Urothelium cell line (cell line): ENCODE measurements around the gene SMAD3.
"Not testable (repeated sequence)": the region's sequence is repeated elsewhere in the genome, so short reads cannot be mapped to it uniquely, and the experiment has no call there.

Source experiments
- DNase-seq: peaks from one replicate; pipeline ENCODE4 v3.0.0; 2011; ENCODE audit warnings: low spot score, mixed read lengths
- FAIRE-seq: peaks from 2 replicates; lab custom pipeline; 2011; peaks lifted over from hg19 to GRCh38; lab: Jason Lieb, UNC

The SMAD3 gene

DNA sequence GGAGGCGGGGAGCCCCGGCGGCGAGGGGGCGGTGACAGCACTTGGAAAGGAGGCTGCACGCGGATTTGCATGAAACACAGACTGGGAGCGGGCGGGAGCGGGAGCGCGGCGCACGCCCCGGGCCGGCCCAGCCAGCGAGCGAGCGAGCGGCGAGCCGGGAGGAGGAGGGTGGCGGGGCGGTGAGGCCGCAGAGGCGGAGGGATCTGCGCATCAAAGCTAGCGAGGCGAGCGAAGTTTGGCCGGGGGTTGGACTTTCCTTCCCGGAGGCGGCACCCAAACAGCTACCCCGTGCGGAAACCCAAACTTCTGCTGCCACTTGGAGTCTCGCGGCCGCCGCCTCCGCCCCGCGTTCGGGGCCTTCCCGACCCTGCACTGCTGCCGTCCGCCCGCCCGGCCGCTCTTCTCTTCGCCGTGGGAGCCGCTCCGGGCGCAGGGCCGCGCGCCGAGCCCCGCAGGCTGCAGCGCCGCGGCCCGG, at the start of gene SMAD3:
Gene SMAD3 (plus strand): TSS at position 72 of the 475 bp plus-strand sequence. CDS start 553 bp downstream, outside the sequence.
- DNase-seq (peak; percentile 93), FAIRE-seq (no peak)

DNA sequence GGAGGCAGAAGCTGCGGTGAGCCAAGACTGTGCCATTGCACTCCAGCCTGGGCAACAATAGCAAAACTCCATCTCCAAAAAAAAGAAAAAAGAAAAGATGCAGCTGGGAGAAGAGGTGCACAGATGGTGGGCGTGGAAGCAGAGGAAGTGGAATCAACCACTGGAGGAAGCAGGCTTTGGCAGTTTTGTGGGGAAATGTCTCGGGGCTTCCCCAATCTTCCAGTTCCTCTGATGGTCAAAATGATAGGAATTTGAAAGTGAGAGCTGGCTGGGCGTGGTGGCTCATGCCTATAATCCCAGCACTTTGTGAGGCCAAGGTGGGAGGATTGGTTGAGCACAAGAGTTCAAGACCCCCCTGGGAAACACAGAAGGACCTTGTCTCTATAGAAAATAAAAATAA, 48.1 kb upstream of the SMAD3 start:
- no peak for DNase-seq
- no peak for FAIRE-seq

DNA sequence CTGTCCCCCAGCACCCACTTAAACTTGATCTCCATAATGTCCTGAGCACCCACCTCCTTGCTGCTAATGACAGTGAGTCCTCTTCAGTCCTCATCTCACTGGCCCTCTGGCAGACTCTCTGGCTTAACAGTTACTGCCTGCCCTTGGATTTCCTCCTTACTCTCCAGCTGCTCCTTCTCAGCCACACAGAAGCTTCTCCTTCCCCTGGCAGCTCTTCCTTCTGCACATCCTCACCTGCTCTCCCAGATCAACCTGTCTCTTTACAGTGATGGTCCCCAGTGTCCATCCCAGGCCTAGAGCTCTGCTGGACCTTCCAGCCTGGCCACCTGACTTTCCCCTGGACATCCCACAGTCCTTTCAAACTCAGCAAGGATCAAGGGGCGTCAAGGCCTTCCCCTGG, 47.4 kb upstream of the SMAD3 start:
- FAIRE-seq = no peak
- DNase-seq = no peak

DNA sequence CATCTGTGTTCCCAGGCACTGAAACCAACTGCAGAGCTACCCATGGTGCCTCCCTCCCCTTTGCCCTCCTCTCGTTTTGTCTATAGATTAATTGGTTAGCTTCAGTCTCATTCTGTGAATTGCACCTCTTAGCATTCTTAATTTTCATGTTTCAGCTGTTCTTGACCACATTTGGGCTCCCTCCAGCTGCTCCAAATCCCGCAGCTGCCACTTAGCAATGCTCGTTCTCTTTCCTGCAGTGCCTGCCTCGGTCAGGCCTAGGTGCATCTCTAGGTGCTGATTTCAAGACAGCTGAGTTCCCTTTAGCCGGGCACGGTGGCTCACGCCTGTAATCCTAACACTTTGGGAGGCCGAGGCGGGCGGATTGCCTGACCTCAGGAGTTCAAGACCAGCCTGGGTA, 47.0 kb upstream of the SMAD3 start:
- DNase-seq (no peak), FAIRE-seq (peak; percentile 5)

DNA sequence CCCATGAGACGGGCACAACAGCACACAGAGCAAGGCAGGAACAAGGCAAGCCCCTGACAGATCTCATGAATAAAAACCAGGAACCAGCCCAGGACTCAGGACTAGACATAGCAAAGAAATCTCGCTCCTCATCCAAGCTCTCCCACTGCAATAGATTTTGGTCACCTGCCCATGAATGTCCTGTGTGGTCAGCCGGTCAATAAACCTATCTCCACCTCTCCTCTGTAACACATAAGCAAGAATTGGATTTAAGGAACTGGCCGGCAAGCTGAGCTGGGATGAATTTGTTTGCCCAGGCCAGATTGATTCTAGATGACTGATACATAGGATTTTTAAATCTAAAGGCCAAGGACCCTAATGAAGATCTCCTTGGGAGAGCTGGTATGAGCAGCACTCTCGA, 46.3 kb upstream of the SMAD3 start:
- FAIRE-seq (no peak), DNase-seq (no peak)

DNA sequence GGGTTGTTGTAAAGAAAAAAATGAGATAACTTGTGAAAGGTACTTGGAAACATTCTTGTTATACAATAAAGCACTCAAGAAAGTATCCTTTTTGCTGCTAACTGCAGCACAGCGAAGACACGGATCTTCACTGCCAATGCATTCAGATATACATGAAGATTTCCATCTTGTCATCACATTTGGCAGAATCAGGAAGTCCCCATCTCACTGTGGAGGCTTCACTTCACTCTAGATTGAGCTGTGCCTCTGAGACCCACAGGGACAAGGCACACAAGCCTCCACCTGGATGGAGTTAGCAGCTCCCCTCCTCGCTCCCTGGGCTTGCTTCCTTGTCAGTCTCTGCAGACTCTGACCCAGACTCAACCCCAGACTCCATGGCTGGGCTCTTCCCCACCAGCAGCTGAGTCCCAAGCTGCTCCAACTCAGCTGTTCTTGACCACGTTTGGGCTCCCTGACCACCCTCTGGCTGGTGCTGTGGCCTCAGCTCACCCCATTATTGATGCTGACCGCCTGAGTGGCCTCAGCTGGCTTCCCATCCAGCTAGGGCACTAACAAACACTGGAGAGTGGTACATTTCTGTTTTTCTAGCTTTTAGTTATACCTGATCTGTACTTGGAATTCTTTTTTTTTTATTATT, 45.4 kb upstream of the SMAD3 start:
- DNase-seq (no peak), FAIRE-seq (no peak)

DNA sequence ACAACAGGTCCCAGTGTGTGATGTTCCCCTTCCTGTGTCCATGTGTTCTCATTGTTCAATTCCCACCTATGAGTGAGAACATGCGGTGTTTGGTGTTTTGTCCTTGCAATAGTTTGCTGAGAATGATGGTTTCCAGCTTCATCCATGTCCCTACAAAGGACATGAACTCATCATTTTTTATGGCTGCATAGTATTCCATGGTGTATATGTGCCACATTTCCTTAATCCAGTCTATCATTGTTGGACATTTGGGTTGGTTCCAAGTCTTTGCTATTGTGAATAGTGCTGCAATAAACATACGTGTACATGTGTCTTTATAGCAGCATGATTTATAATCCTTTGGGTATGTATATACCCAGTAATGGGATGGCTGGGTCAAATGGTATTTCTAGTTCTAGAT, 44.7 kb upstream of the SMAD3 start:
- FAIRE-seq, DNase-seq: not testable (repeated sequence)

DNA sequence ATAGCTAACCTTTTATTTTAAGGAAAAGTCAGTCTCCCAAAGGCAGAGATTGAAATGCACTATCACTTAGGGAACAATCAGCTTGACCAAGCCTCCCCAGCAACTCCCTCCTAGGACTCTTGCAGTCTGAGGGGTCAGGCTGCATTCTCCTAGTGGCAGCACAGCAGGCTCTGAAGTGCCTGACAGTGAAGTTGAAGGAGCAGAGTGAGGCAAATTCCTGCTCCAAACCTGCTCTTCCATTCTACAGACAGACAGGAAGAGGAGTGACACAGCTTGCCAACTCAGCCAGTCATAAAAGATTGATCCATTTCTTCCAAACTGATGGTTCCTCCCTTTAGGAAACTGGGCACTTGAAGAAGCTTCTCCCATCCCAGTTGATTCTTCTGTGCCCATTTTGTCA, 43.9 kb upstream of the SMAD3 start:
- DNase-seq (no peak), FAIRE-seq (no peak)

DNA sequence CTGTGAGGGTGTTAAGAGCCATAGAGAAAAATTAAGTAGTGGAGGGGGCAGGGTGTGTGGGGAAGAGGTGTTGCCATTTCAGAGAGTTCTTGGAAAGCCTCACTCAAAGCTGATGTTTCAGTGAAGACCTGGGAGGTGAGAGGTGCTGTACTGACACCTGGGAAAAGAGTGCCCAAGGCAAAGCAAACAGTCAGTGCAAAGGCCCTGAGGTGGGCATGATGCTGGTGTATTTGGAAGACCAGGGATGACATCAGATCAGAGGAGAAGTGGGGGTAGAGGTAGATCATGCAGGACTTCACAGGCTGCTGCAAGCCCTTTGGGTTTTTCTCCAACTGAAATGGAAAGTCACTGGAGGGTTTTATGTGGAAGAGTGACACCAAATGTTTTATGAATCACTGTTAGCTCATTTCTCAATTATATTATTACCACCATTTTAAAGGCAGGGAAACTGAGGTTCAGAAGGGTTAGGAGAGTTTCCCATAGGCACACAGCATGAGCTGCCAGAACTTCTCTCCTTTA, 42.8 kb upstream of the SMAD3 start:
- DNase-seq = no peak
- FAIRE-seq = no peak

DNA sequence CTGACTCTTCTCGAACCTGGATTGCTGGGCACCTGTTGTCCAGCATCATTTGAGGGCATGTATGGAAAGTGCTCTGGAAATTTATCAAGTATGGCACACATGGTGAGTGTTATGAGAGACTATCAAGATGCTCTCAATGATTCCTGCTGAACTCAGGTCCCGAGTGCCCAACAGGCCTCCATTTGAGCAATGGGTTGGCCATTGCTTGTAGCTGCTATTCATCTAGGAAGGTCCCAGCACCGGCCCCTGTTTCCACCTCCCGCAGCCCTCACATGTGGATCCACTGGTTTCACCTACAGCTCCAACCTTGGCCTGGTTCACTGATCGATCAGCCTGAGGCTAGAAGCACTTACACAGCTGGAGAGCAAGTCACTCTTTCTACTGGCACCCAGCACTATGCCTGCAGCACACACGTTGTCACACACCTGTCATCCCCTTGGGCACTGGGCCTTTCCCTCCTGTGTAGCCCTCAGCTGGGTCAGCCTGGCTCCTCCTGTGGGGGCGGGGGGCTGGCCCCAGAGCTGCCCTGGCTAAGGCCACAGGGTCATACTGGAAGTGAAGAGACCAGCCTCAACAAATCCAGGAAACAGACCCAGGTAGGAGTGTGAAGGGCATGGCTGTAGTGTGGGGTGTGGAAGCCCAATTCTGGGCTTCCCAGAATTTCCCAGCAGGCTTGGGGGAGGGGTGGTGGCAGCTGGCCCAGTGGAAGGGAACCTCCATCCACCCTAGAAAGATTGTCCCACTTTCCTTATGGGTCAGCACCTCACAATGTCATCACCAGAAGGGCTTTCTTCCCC, 41.7 kb upstream of the SMAD3 start:
- FAIRE-seq = peak; percentile 62
- no peak for DNase-seq

DNA sequence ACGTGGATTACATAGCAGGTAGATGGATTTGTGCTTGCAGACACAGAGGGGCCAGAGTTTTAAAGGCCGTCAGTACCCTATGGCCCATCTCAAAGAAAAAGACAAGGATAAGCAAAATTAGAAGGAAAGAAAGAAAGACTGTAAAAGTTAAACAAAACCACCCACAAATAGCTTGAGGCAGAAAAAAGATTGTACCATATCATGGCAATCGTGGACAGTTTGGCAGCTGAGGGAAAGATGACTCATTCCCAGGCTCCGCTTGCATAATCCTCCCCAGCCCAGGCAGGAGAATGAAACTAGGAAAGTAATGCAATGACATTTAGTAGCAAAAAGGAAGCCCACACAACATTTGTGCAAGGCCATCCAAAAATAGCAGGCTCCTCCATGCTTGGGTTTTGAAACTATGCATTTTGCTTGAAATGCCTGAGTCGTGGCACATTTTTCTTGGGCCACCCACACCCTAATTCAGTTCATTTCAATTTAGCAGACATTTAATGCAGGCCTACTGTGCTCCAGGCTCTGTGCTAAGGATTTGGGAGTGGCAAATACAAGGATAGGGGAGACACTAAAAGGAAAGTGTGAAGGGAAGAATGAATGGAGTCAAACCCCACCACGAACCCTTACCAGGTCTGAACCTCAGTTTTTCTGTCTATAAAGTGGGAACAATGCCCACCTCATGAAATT, 40.9 kb upstream of the SMAD3 start:
- DNase-seq = peak; percentile 89
- no peak for FAIRE-seq

DNA sequence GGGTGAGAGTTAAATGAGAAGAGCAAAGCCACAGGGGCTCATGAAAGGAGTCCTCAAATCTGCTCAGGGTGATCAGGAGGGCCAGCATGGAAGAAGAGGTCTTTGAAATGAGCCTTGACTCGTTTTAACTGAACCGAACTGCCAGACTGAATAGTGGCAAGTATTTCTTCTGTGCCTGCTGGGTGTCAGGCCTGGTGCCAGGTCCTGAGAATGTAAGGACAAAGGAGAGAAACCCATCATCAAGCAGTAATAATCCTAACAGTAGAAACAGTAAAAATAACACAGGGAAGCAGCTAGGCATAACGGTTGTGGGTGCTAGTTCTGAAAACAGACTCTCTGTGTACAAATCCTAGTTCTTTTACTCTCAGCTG, 40.4 kb upstream of the SMAD3 start:
- no peak for DNase-seq

DNA sequence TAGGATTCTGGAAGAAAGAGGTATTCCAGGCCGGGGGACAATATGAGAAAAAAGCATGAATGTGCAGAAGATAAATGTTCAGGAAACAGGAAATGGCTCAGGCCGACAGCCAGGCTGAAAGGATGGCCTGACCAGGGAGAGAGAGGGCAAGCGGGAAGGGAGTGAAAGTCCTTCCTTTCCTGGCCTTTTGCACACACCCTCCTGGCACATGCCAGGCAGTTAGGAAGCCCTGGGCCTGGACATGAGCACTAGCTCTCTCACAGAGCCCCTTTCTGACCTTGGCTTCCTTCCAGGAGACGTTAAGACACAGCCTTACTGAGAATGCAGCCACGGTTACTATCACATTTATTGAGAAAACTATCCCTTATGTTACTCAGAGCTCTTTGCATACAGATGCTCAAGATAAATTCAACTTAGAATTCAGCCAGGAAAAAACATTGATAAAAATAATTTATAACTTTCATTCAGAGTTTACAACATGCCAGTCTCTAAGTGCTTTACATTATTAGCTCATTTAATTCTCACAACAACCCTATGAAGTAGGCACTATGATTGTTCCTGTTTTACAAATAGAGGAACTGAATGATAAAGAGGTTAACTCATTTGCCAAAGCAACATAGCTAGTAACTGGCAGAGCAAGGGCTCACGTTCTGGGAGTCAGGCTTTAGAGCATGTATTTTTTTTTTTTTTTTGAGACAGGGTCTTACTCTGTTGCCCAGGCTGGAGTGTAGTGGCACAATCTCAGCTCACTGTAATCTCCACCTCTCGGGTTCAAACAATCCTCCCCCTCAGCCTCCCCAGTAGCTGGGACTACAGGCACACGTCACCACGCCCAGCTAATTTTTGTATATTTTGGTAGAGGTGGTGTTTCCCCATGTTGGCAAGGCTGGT, 39.4 kb upstream of the SMAD3 start:
- DNase-seq = no peak

More for the DNA sequence above, 40.4 kb upstream of the SMAD3 start:
- FAIRE-seq = no peak

DNA sequence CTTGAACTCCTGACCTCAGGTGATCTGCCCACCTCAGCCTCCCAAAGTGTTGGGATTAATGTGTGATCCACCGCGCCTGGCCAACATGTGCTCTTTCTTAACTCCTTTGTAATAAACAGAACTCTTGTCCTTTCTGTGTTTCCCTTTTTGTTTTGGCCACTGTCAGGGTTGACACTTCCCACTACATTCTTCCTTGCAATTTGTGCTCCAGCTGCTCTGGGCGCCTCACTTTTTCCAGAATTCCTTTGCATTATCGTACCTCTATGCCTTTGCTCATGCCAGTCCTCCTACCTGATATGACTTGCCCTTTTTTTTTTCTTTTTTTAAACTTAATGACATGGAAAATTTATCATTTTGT, 38.8 kb upstream of the SMAD3 start:
- FAIRE-seq (no peak), DNase-seq (no peak)

More for the DNA sequence above, 39.4 kb upstream of the SMAD3 start:
- FAIRE-seq = no peak

DNA sequence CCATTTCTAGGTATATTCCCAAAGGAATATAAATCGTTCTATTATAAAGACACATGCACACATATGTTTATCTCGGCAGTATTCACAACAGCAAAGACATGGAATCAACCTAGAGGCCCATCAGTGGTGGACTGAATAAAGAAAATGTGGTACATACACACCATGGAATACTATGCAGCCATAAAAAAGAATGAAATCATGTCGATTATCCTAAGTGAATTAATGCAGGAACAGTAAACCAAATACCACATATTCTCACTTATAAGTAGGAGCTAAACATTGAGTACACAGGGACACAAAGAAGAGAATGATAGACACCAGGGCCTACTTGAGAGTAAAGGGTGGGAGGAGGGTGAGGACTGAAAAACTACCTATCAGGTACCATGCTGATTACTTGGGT, 37.0 kb upstream of the SMAD3 start:
- DNase-seq = not testable (repeated sequence)

DNA sequence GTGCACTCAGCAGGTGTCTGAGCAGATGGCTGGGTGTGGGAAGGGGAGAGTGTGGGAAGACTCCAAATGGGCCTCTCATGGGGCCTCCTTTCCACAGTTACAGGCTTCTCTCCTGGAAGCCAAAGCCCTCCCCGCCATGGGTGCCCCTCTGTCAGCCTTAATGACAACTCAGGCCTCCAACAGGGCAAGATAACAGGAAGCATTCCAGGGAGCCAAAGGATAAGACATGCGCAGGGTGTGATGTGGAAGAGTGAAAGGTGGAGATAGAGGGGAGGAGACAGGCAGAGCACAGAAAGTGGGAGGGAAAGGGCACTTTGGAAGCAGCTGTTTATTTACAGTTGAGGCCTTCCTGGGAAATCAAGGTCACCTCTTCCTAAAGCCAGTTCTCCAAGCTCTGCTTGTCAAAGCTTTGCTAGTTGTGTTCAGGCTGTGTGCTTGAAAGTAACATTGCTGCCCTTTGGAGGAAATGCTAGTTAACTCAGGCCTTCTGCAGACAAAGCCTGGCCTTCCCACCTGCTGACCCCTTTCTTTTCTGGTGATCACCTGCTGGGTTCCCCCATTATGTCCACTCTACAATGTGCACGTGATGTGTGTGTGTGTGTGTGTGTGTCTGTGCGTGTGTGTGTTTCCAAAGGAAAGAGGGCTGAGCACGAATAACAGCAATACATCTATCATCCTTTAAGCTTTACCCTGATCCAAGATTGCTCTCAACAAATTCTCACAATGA, 35.2 kb upstream of the SMAD3 start:
- FAIRE-seq (no peak), DNase-seq (no peak)

More for the DNA sequence above, 37.0 kb upstream of the SMAD3 start:
- FAIRE-seq = not testable (repeated sequence)

DNA sequence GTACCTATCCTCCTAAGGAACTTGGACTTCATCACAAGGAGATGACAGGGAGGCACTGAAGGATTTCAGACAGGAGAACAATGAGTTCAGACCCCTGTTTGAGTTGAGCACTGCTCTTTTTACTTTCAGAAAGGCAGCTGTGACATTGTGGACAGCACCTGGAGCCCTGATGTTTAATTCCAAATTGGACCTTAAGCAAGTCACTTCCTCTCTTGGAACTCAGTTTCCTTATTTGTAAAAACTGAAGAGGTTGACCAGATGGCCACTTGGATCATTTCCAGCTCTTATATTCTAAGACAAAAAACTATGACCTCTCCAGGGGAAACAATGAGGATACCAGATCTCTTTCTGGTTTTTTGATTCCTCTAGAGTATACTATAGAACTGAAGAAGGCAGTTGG, 34.1 kb upstream of the SMAD3 start:
- FAIRE-seq = no peak

DNA sequence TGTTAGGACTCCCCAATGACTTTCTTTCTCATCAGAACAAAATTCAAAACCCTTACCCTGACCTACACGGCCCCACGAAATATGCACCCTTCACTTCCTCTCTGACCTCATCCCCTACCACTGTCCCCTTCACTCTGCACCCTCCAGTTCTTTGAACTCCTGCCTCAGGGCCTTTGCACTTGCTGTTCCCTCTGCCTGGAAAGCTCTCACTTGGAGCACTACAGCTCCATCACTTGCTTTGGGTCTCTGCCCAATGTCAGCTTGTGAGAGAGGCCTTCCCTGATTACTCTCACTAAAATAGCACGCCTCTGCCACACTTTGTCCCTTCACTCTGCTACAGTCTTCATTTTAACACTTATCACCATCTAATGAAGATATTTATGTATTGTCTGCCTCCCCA, 32.8 kb upstream of the SMAD3 start:
- FAIRE-seq (no peak), DNase-seq (no peak)

More for the DNA sequence above, 34.1 kb upstream of the SMAD3 start:
- no peak for DNase-seq

DNA sequence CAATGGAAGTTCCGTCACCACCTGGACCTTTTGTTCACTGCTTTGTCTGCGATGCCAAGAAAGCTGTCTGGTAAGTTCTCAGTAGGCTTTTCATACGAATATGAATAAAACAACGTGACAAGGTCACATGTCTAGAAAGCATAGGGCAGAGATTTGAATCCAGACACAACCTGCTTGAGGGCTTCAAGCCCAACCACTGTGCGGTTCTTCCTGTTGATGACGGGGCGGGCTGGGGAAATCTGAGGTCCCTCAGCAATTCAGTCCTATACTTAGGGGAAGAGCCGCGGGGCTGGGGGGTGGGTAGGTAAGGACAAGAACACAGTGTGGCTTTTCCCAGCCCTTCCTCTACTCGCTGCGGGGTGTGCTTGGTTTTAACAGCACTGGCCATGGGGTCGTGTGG, 32.4 kb upstream of the SMAD3 start:
- no peak for DNase-seq
- FAIRE-seq = no peak

DNA sequence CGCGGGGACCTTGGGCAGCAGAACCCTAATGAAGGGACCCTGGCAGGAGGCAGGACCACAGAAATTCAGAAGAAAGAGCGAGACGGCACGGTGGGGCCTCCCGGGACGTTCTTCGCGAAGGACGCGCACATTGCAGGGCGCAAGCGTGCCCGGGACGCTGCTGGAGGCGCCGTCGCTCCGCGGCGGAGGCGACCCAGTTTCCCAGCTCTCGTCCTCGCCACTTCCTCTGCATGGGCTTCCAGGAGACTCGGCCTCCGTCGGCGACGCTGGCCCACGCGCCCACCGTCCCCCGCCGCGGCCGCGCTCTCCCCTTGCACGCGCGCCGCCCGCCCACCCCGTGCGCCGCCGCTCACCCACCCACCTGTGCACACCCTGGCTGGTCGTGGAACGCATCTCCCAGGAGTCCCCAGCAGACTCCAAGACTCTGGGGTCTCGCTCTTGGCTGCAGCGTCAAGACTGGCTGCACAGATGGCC, 31.8 kb upstream of the SMAD3 start:
- DNase-seq = no peak
- FAIRE-seq = no peak
